IMR-90 (cell line): Measurements from ENCODE around the gene ZP3.
"Not testable (repeated sequence)": the region's sequence is repeated elsewhere in the genome, so short reads cannot be mapped to it uniquely, and the experiment has no call there.

Experiments
- BHLHE40 ChIP-seq: fragments of 150-350 bp; IDR thresholded peaks from 2 replicates; pipeline ENCODE4 v1.6.1; 2016; ENCODE audit warnings: mild to moderate bottlenecking, low read depth, low read length
- CEBPB ChIP-seq: IDR thresholded peaks from 2 replicates; pipeline ENCODE4 v1.6.1; 2012; ENCODE audit warnings: low read depth, low read length, improper control_type of control experiment
- CHD1 ChIP-seq: IDR thresholded peaks from 2 replicates; pipeline ENCODE4 v1.6.1; 2012; ENCODE audit warnings: low read depth, low read length, improper control_type of control experiment
- CTCF ChIP-seq: conservative IDR thresholded peaks from 2 replicates; pipeline ENCODE4 v1.5.1; 2012; ENCODE audit warnings: mild to moderate bottlenecking, low read depth, low read length, improper control_type of control experiment
- MXI1 ChIP-seq: IDR thresholded peaks from 2 replicates; pipeline ENCODE4 v1.6.1; 2012; ENCODE audit warnings: low read depth, mild to moderate bottlenecking, low read length, moderate library complexity, borderline replicate concordance
- POLR2A ChIP-seq: IDR thresholded peaks from 2 replicates; pipeline ENCODE4 v1.6.1; 2012; ENCODE audit warnings: mild to moderate bottlenecking, low read depth, low read length
- RAD21 ChIP-seq: IDR thresholded peaks from 2 replicates; pipeline ENCODE4 v1.6.1; 2012; ENCODE audit warnings: low read length, improper control_type of control experiment
- RCOR1 ChIP-seq: IDR thresholded peaks from 2 replicates; pipeline ENCODE4 v1.6.1; 2012; ENCODE audit warnings: mild to moderate bottlenecking, low read length, improper control_type of control experiment; ENCODE audit not compliant: insufficient replicate concordance
- RFX5 ChIP-seq: IDR thresholded peaks from 2 replicates; pipeline ENCODE4 v1.8.0; 2012; ENCODE audit warnings: low read depth, mild to moderate bottlenecking, low read length, moderate library complexity
- SMC3 ChIP-seq: fragments of 150-350 bp; IDR thresholded peaks from 2 replicates; pipeline ENCODE4 v1.6.1; 2016; ENCODE audit warnings: low read depth, mild to moderate bottlenecking, antibody characterized with exemption, low read length, moderate library complexity
- TF ChIP-seq, protein P1 (sequence below): fragments of 150-350 bp; IDR thresholded peaks from 2 replicates; pipeline ENCODE4 v1.6.1; 2016; ENCODE audit warnings: low read depth, mild to moderate bottlenecking, low read length, moderate library complexity, borderline replicate concordance
- TF ChIP-seq, protein P2 (sequence below): fragments of 150-350 bp; IDR thresholded peaks from 2 replicates; pipeline ENCODE4 v1.6.1; 2017; ENCODE audit warnings: mild to moderate bottlenecking, antibody characterized with exemption, low read length, low read depth

- TF ChIP-seq CTCF, RFX5, CEBPB, POLR2A, MXI1, BHLHE40, SMC3, CHD1, RAD21, RCOR1: not testable (repeated sequence)
- TF ChIP-seq, protein P1, sequence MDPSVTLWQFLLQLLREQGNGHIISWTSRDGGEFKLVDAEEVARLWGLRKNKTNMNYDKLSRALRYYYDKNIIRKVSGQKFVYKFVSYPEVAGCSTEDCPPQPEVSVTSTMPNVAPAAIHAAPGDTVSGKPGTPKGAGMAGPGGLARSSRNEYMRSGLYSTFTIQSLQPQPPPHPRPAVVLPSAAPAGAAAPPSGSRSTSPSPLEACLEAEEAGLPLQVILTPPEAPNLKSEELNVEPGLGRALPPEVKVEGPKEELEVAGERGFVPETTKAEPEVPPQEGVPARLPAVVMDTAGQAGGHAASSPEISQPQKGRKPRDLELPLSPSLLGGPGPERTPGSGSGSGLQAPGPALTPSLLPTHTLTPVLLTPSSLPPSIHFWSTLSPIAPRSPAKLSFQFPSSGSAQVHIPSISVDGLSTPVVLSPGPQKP = not testable (repeated sequence)
- TF ChIP-seq, protein P2, sequence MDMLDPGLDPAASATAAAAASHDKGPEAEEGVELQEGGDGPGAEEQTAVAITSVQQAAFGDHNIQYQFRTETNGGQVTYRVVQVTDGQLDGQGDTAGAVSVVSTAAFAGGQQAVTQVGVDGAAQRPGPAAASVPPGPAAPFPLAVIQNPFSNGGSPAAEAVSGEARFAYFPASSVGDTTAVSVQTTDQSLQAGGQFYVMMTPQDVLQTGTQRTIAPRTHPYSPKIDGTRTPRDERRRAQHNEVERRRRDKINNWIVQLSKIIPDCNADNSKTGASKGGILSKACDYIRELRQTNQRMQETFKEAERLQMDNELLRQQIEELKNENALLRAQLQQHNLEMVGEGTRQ = not testable (repeated sequence)
These were observed 63.2 kb downstream of the ZP3 start for GRCh38 chr7:76487969-76488368.
